DMS153 treated with DMSO at 0.1 percent for 48 hours (cell line): ENCODE measurements around the gene TBC1D1.

Experiments
- DNase-seq: peaks from one replicate; lab custom pipeline; 2025; ENCODE audit not compliant: unreplicated experiment; lab: John Stamatoyannopoulos, UW

Gene TBC1D1

GRCh38 chr4:38119668-38120385 lies 228.9 kb downstream of the TBC1D1 start:
- DNase-seq, result no peak

- no peak for DNase-seq
These were observed 229.9 kb downstream of the TBC1D1 start for GRCh38 chr4:38120772-38121171.

GRCh38 chr4:38122060-38122459 lies 231.2 kb downstream of the TBC1D1 start:
- no peak for DNase-seq

- no peak for DNase-seq
These were observed 232.7 kb downstream of the TBC1D1 start for GRCh38 chr4:38123555-38123954.

DNA sequence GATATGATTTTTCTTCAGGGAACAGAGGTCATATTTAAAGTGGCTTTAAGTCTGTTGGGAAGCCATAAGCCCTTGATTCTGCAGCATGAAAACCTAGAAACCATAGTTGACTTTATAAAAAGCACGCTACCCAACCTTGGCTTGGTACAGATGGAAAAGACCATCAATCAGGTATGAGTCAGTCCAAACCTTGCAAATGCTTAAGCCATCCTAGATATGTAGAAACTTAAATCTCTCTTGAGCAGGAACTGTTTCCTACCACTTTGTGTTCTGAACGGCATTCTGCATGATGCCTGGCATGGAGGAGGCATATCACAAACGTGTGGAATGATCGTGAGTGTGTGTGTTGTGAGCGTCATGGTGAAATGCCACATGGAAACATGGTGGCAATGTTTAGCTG lies 234.1 kb downstream of the TBC1D1 start:
- no peak for DNase-seq

GRCh38 chr4:38125816-38126215 lies 234.9 kb downstream of the TBC1D1 start:
- DNase-seq, result no peak

- DNase-seq, result no peak
These were observed 237.9 kb downstream of the TBC1D1 start for GRCh38 chr4:38128478-38129459.

GRCh38 chr4:38129460-38130227 lies 238.8 kb downstream of the TBC1D1 start:
- DNase-seq, result no peak

GRCh38 chr4:38130884-38131283 lies 240.0 kb downstream of the TBC1D1 start:
- no peak for DNase-seq

GRCh38 chr4:38131371-38132091 lies 240.6 kb downstream of the TBC1D1 start:
- DNase-seq, result no peak

DNA sequence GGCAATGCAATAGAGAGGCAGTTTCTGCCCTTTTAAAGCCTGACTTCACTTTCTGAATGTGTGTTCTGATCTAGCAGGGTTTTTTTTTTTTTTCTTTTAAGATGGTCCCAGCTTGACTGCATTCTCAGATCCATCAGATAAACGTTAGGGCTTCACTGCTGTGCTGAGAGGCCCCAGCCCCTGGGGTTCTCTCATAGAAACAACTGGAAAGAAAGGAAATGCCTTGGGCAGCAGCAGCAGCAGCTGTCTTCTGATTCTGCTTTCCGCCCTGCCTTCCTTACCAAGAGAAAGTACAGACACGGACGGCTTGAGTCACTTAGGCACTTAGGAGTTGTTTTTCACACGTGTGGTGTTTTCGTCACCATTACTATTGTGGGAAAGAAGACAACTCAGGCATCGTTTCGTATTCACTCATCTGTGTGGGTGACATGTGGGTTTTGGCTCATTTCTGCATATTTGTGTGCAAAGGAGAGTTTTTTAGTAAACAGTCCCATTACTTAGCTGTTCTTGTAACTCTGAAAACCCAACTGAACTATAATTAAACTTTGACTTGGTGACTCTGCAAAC lies 241.3 kb downstream of the TBC1D1 start:
- DNase-seq, result no peak

DNA sequence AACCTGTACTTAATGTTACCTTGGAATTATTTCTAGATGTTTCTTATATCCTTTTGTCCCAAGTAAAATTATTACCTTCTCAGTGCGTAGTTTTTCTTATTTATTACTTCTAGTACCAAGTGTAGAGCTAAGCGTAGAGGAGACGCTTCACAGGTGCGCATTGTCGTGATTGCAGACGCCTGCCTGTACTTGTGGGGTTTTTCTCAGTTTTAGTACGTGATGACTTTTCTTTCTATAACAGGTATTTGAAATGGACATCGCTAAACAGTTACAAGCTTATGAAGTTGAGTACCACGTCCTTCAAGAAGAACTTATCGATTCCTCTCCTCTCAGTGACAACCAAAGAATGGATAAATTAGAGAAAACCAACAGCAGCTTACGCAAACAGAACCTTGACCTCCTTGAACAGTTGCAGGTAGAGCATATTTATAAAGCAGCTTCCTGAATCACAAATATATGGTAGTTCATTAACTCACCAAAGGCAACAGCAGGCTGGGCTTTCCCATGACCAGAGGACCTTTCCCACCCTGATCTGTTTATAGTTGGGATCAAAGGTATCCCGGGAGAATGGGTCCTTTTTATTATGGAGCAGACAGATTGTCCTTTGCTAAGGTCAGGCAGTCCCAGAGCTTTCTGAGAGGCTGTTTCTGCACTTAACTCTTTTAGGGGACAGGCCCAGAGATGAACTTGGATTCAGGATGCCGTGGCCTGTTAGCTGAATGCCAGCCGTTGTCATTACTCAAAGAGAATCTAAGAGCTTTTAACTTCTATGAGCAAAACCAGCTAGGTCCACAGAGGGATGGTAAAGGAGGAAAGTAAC lies 242.2 kb downstream of the TBC1D1 start:
- no peak for DNase-seq

GRCh38 chr4:38133711-38134480 lies 243.0 kb downstream of the TBC1D1 start:
- DNase-seq, result no peak

DNA sequence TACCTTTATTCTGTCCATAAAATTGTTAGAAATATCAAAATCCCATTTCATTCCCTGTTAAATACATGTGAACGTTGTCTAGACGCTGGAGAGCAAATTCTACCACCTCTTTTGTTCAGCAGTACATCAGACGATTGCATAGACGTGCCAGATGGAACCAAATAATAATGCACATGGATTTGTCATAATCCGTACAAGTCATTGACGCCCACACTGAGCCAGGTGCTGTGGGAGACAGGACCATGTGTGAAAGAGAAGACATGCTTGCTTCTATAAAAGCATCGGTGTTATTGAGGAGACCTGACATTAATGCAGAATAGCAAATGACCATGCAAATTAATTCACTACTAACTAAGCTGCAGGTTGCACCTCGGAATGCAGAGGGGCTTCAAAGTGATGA lies 244.3 kb downstream of the TBC1D1 start:
- DNase-seq, result no peak

DNA sequence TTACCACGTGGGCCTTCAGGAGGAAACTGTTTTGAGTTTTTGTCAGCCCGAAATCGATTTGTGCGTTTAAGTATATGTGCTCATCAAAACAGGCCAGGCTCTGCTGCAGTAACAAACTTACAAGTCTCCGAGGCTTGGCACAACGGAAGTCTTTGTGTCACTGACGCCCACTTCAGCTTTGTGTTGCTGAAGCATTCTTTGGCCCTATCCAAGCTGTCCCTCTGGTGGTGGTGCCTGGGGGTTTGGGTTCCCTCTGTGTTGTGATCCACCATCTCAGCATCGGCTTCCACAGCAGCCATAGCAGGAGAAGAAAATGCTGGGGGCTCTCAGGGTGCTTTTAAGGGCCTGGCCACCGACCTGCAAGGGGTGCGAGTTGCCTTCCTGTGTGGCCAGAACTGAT lies 245.7 kb downstream of the TBC1D1 start:
- no peak for DNase-seq

DNA sequence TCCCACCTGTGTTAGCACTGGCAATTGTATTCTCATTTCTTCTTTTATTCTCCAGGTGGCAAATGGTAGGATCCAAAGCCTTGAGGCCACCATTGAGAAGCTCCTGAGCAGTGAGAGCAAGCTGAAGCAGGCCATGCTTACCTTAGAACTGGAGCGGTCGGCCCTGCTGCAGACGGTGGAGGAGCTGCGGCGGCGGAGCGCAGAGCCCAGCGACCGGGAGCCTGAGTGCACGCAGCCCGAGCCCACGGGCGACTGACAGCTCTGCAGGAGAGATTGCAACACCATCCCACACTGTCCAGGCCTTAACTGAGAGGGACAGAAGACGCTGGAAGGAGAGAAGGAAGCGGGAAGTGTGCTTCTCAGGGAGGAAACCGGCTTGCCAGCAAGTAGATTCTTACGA lies 246.2 kb downstream of the TBC1D1 start:
- DNase-seq, result no peak

DNA sequence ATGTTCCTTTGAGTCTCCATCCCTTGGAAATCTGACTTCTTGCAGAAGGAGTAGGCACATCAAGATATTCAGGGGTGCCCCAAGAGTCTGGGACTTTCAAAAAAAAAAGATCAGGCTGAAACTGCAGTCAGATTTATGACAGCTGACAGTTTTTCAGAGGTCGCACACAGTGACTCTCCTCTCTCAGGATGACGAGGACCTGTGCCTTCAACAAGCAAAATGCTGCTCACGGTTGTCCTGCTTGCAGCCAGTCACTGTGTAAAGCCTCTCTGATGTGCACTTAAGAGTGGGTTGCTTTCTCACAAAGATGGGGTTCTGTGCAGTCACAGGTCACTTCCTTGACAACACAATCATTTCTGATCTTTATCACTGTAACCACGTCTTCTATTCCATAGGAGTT lies 247.5 kb downstream of the TBC1D1 start:
- no peak for DNase-seq

GRCh38 chr4:38139187-38139586 lies 248.3 kb downstream of the TBC1D1 start:
- DNase-seq, result no peak
